GM12865 (cell line): ENCODE measurements around the gene P4HB.

Experiments used
- DNase-seq: peaks from one replicate; pipeline ENCODE4 v3.0.0; 2010; ENCODE audit warnings: low read depth
- H3K4me3 ChIP-seq: 2 replicates; pipeline ENCODE4 v1.5.1; 2011; ENCODE audit warnings: mild to moderate bottlenecking, low read depth, low read length, control low read depth
- CTCF ChIP-seq: IDR thresholded peaks from 2 replicates; pipeline ENCODE4 v1.5.1; 2011; ENCODE audit warnings: low read length, control low read depth, low read depth, inconsistent platforms; ENCODE audit not compliant: insufficient read depth; ENCODE audit errors: missing control alignments

P4HB gene

GRCh38 chr17:81823820-81824550 is 36.4 kb downstream of the P4HB start:
- H3K4me3 ChIP-seq: no peak overlapping the region
- no peak for TF ChIP-seq CTCF
- no peak for DNase-seq

GRCh38 chr17:81822996-81823819 is 37.1 kb downstream of the P4HB start:
- no peak for DNase-seq
- TF ChIP-seq CTCF: no peak
- H3K4me3 ChIP-seq: no peak overlapping the region

- no peak for TF ChIP-seq CTCF
- no peak overlapping the region for H3K4me3 ChIP-seq
- DNase-seq: no peak
Observed at GRCh38 chr17:81822312-81822637, 38.1 kb downstream of the P4HB start.

- TF ChIP-seq CTCF: no peak
- DNase-seq: no peak
- no peak overlapping the region for H3K4me3 ChIP-seq
Observed at GRCh38 chr17:81821603-81822311, 38.6 kb downstream of the P4HB start.

GRCh38 chr17:81821147-81821546 is 39.2 kb downstream of the P4HB start:
- H3K4me3 ChIP-seq: no peak overlapping the region
- no peak for DNase-seq

GRCh38 chr17:81819708-81820107 is 40.6 kb downstream of the P4HB start:
- DNase-seq: no peak
- TF ChIP-seq CTCF: no peak
- no peak overlapping the region for H3K4me3 ChIP-seq

More at GRCh38 chr17:81821147-81821546, 39.2 kb downstream of the P4HB start:
- TF ChIP-seq CTCF: no peak
